Neuronal stem cell (in vitro differentiated cells): ENCODE results near the gene VGLL4.

ENCODE experiments used
- DNase-seq: peaks from one replicate; pipeline ENCODE4 v3.0.0-alpha.2; 2013; ENCODE audit warnings: low spot score
- H2AFZ ChIP-seq: one replicate; pipeline ENCODE4 v1.6.1; 2013; ENCODE audit warnings: mild to moderate bottlenecking, low read length, inconsistent platforms
- H2AK5ac ChIP-seq: 2 replicates; pipeline ENCODE4 v1.6.1; 2013; ENCODE audit warnings: low read depth, mild to moderate bottlenecking, inconsistent platforms, low read length, moderate library complexity, mixed read lengths
- H2BK120ac ChIP-seq: 2 replicates; pipeline ENCODE4 v1.6.1; 2013; ENCODE audit warnings: low read depth, mild to moderate bottlenecking, inconsistent platforms, low read length, moderate library complexity, mixed read lengths
- H2BK12ac ChIP-seq: one replicate; pipeline ENCODE4 v1.6.1; 2013; ENCODE audit warnings: low read length, inconsistent platforms
- H2BK15ac ChIP-seq: 2 replicates; pipeline ENCODE4 v1.6.1; 2013; ENCODE audit warnings: mild to moderate bottlenecking, low read length, inconsistent platforms, mixed read lengths
- H2BK5ac ChIP-seq: one replicate; pipeline ENCODE4 v1.6.1; 2013; ENCODE audit warnings: inconsistent platforms, mild to moderate bottlenecking, low read length, moderate library complexity
- H3K14ac ChIP-seq: one replicate; pipeline ENCODE4 v1.6.1; 2013; ENCODE audit warnings: low read length, inconsistent platforms
- H3K18ac ChIP-seq: 2 replicates; pipeline ENCODE4 v1.6.1; 2013; ENCODE audit warnings: low read length, inconsistent platforms
- H3K23ac ChIP-seq: 2 replicates; pipeline ENCODE4 v1.6.1; 2013; ENCODE audit warnings: low read depth, mild to moderate bottlenecking, mixed read lengths, low read length, inconsistent platforms; ENCODE audit not compliant: poor library complexity
- H3K27ac ChIP-seq: replicated peaks from 3 replicates; pipeline ENCODE4 v1.5.1; 2013; ENCODE audit warnings: low read length, inconsistent platforms
- H3K27me3 ChIP-seq, 3 experiments: 2 replicates each; pipeline ENCODE4 v1.6.1; 2013; ENCODE audit warnings: low read length in 3 of 3, mild to moderate bottlenecking in 2 of 3, inconsistent platforms in 1 of 3, low read depth in 1 of 3, mixed read lengths in 1 of 3, moderate library complexity in 1 of 3; ENCODE audit not compliant: control insufficient read depth in 3 of 3, insufficient read depth in 3 of 3
- H3K36me3 ChIP-seq, 2 donors: replicated peaks in 1 of 2; 2 replicates each; pipeline ENCODE4 v1.6.1; 2013; ENCODE audit warnings: low read length in 2 of 2; ENCODE audit not compliant: control insufficient read depth in 2 of 2, insufficient read depth in 2 of 2
- H3K4ac ChIP-seq: 2 replicates; pipeline ENCODE4 v1.6.1; 2013; ENCODE audit warnings: inconsistent platforms, mild to moderate bottlenecking, low read length, moderate library complexity
- H3K4me1 ChIP-seq, 2 donors: 1 replicate in 1 of 2; 2 replicates in 1 of 2; pipeline ENCODE4 v1.6.1; 2013; ENCODE audit warnings: low read length in 2 of 2, low read depth in 1 of 2; ENCODE audit not compliant: control insufficient read depth in 2 of 2, insufficient read depth in 1 of 2
- H3K4me2 ChIP-seq: one replicate; pipeline ENCODE4 v1.6.1; 2013; ENCODE audit warnings: mild to moderate bottlenecking, low read length, inconsistent platforms; ENCODE audit not compliant: insufficient read depth, poor library complexity, severe bottlenecking
- H3K4me3 ChIP-seq, 2 donors: 2 replicates each; pipeline ENCODE4 v1.5.1; 2013; ENCODE audit warnings: low read length in 2 of 2, mild to moderate bottlenecking in 2 of 2, inconsistent platforms in 1 of 2, moderate library complexity in 1 of 2
- H3K79me1 ChIP-seq: one replicate; pipeline ENCODE4 v1.6.1; 2013; ENCODE audit warnings: low read depth, mild to moderate bottlenecking, inconsistent platforms, low read length, moderate library complexity
- H3K9ac ChIP-seq: one replicate; pipeline ENCODE4 v1.6.1; 2013; ENCODE audit warnings: mild to moderate bottlenecking, low read depth, low read length, inconsistent platforms; ENCODE audit not compliant: poor library complexity
- H3K9me3 ChIP-seq, 2 donors: replicated peaks in 1 of 2; 2 replicates each; pipeline versions ENCODE3 to v1.6.1; 2013; ENCODE audit warnings: low read length in 2 of 2, mild to moderate bottlenecking in 2 of 2, inconsistent platforms in 1 of 2, low read depth in 1 of 2, mixed read lengths in 1 of 2, moderate library complexity in 1 of 2; ENCODE audit not compliant: control insufficient read depth in 2 of 2, insufficient read depth in 1 of 2
- H4K8ac ChIP-seq: one replicate; pipeline ENCODE4 v1.6.1; 2013; ENCODE audit warnings: low read depth, mild to moderate bottlenecking, inconsistent platforms, low read length, moderate library complexity
- H4K91ac ChIP-seq: one replicate; pipeline ENCODE4 v1.6.1; 2013; ENCODE audit warnings: low read length, low read depth, mild to moderate bottlenecking, inconsistent platforms; ENCODE audit not compliant: poor library complexity
- WGBS, 2 donors: extraction: QIAGEN DNeasy Blood & Tissue Kit; methylation state at CpG; one replicate each; pipeline ENCODE4 v1.1.7; 2013; ENCODE audit warnings: missing lambda C conversion rate in 2 of 2, mixed read lengths in 1 of 2; ENCODE audit not compliant: insufficient read length in 2 of 2, insufficient replicate concordance in 1 of 2; ENCODE audit errors: extremely low coverage in 2 of 2; 5-methylcytosine and 5-hydroxymethylcytosine counted together

Gene VGLL4

DNA sequence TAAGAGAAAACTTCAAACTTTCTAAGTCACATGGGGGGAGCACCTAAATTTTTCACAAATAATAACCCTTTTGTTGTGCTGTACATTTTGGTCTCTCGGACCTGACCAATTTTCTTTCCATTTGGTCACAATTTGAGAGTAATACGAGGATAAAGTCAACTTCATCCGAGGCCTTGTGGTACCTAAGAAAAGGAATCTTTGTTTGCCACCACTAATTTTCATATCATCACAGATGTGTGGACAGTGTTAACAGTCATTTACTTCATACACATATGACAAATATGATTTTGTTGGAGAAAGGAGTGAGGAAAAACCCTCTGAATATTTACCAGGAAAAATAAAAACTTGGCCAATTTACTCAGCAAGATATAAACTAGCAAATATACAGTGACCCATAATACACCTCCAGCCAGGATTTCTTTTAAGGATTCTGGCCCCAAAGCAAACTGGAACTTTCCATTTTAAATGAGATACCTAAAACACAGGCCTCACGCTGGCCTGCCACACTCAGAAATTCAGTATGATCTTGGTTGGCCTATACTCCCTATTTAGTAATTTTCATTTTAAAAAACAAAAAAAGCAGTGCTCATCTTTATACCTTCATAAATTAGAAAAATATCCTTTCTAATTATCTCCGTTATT lies 40.7 kb downstream of the VGLL4 start:
- no peak overlapping the region for H2BK15ac ChIP-seq
- H3K79me1 ChIP-seq, result peaks cover 7% of the 10 kb centered on the region
- H2AFZ ChIP-seq, result no peak overlapping the region
- H3K4me1 ChIP-seq, result peaks cover 21 to 28% of the 10 kb centered on the region in 2 donors
- H3K4ac ChIP-seq, result no peak overlapping the region
- H3K27me3 ChIP-seq, result no peaks in the 10 kb centered on the region
- H2BK5ac ChIP-seq, result no peak overlapping the region
- no peak overlapping the region for H4K8ac ChIP-seq
- no peak overlapping the region for H3K27ac ChIP-seq
- no peak overlapping the region for H2AK5ac ChIP-seq
- H4K91ac ChIP-seq, result no peak overlapping the region
- H3K9me3 ChIP-seq, result peaks cover 0 to 13% of the 10 kb centered on the region in 2 donors
- no peak for DNase-seq
- no peak overlapping the region for H3K23ac ChIP-seq
- H3K14ac ChIP-seq, result no peak overlapping the region
- H3K4me2 ChIP-seq, result no peak overlapping the region
- H3K18ac ChIP-seq, result no peak overlapping the region
- H2BK12ac ChIP-seq, result no peak overlapping the region
- H2BK120ac ChIP-seq, result no peak overlapping the region
- no peak overlapping the region for H3K9ac ChIP-seq
- no peak overlapping the region for H3K4me3 ChIP-seq
- peaks cover 3 to 72% of the 10 kb centered on the region in 2 donors for H3K36me3 ChIP-seq
- WGBS, 2 donors, result no CpG with 5 or more reads among the region's 5 CpGs

DNA sequence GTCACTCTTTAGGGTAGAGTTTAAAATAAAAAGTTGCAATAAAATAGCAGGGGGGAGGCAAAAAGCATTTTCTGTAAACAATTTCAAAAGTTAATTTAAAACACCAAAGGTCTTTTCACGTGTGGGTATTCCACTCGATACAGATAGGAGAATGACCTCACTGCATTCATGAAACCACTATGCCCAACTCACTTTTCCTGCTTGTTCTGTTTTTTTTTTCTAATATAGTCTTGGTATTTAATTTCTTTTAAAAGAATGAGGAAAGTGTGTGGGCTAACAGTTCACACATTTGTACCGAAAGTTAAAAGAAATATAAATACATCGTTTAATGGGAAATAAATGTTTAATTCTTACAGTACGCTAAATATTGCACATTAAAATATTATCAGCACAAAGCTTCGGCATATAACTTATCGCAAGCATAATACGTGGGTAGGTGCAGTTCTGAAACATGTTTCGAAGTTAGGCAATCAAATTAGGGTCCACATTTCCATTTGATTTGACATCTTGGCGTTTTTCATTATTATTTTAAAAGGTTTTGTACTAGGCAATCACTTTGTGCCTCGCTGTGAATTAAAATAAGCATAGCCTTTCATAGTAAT lies 41.4 kb downstream of the VGLL4 start:
- H3K4me3 ChIP-seq, result no peak overlapping the region
- peaks cover 0 to 19% of the 10 kb centered on the region in 2 donors for H3K9me3 ChIP-seq
- no peak overlapping the region for H3K23ac ChIP-seq
- no peak overlapping the region for H2BK12ac ChIP-seq
- no peak overlapping the region for H2AK5ac ChIP-seq
- H3K9ac ChIP-seq, result no peak overlapping the region
- peaks cover 7% of the 10 kb centered on the region for H3K79me1 ChIP-seq
- peaks cover 19 to 26% of the 10 kb centered on the region in 2 donors for H3K4me1 ChIP-seq
- DNase-seq, result no peak
- no CpG with 5 or more reads among the region's 11 CpGs for WGBS, 2 donors
- H2BK120ac ChIP-seq, result no peak overlapping the region
- no peak overlapping the region for H4K91ac ChIP-seq
- no peak overlapping the region for H3K4ac ChIP-seq
- no peak overlapping the region for H3K18ac ChIP-seq
- no peak overlapping the region for H2BK5ac ChIP-seq
- H3K27me3 ChIP-seq, result no peaks in the 10 kb centered on the region
- H2BK15ac ChIP-seq, result no peak overlapping the region
- H3K14ac ChIP-seq, result no peak overlapping the region
- no peak overlapping the region for H2AFZ ChIP-seq
- H3K27ac ChIP-seq, result no peak overlapping the region
- H3K4me2 ChIP-seq, result no peak overlapping the region
- peaks cover 6 to 79% of the 10 kb centered on the region in 2 donors for H3K36me3 ChIP-seq
- no peak overlapping the region for H4K8ac ChIP-seq

DNA sequence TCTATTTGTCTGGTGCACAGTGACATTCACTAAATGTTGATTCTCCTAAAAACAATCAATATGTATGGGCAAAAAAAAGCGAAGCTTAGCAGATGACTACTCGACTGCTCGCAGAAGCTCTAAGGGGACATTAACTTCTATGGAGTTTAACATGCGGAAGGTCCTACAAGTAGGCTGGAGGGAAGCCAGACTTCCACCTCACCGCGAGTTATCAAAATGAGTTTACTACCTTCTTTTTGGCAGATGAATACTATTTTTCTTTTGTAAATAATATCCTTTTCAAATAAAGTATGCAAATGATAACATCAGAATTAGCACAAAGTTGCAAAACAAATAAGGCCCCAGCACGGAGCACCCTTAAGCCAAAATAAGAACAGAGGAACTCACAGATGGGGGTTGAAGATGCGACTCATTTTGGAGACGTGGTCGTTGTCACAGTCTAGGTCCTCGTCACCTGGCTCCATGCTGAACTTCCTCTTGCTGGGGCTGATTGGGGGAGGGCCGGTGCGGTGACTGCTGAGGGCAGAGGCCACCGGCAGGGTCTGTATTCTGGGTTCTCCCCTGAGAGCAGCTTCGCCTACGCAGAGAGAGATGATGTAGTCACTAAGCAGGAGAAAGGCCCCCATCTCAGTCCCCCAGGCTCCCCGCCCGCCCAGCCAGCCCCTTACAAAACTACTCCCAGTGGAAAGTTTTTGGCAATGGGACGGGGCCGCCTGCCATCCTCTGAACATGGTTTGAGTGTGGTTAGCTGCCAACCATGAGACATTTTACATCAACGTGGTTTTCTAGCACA lies 42.1 kb downstream of the VGLL4 start:
- Histone ChIP-seq H2BK120ac (no peak overlapping the region), H3K27ac (peak overlapping the region; percentile 90), H3K4ac (peak overlapping the region; percentile 17), H4K91ac (no peak overlapping the region), H3K9me3 (peaks cover 0 to 19% of the 10 kb centered on the region in 2 donors), H3K4me1 (peaks cover 19 to 26% of the 10 kb centered on the region in 2 donors), H2BK15ac (no peak overlapping the region), H3K4me3 (no peak overlapping the region), H3K14ac (no peak overlapping the region), H2BK12ac (no peak overlapping the region), H3K79me1 (peaks cover 7% of the 10 kb centered on the region), H4K8ac (no peak overlapping the region), H3K4me2 (no peak overlapping the region), H3K36me3 (peaks cover 6 to 80% of the 10 kb centered on the region in 2 donors), H2BK5ac (no peak overlapping the region), H3K18ac (no peak overlapping the region), H3K9ac (no peak overlapping the region), H2AFZ (no peak overlapping the region), H2AK5ac (peak overlapping the region; percentile 29), H3K27me3 (no peaks in the 10 kb centered on the region), H3K23ac (no peak overlapping the region)
- no peak for DNase-seq
- WGBS, 2 donors, result no CpG with 5 or more reads among the region's 21 CpGs
